Measurements from ENCODE around the gene ZC3H18.

ZC3H18 gene

DNA sequence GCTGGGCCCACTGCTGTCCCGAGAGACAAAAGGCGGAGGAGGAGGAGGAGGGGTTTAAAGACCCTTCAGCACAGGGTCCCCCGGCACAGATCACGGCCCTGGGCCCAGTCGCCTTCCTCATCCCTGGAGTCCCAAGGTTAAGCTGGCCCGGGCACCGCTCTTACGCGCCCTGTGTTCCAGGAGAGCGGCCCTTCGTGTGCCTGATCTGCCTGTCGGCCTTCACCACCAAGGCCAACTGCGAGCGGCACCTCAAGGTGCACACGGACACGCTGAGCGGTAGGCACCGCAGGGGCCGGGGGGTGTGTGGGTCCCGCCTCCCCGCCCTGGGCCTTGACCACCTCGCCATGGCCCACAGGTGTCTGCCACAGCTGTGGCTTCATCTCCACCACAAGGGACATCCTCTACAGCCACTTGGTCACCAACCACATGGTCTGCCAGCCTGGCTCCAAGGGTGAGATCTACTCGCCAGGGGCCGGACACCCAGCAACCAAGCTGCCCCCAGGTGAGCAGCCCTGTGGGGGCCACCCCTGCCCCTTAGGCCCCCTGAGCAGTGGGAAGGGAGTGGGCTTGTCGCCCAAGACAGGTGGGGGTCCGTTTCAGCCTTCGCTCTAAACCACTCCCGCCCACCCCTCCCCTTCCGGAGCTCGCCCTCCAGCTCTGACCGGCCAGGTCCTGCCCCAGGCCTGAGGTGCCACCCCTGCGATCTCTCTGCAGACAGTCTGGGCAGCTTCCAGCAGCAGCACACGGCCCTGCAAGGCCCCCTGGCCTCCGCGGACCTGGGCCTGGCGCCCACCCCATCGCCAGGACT lies 37.6 kb upstream of the ZC3H18 start:
- DNase-seq (ENCODE audit: low read depth in 2 of 2, low spot score in 1 of 2) = no peak

- DNase-seq (ENCODE audit: low read depth in 2 of 2, low spot score in 1 of 2) = no peak
These were observed 36.8 kb upstream of the ZC3H18 start for GRCh38 chr16:88533381-88533917.

- DNase-seq (ENCODE audit: low read depth in 2 of 2, low spot score in 1 of 2) = peak; percentile 44 to 54
These were observed 36.1 kb upstream of the ZC3H18 start for GRCh38 chr16:88533932-88534637.

DNA sequence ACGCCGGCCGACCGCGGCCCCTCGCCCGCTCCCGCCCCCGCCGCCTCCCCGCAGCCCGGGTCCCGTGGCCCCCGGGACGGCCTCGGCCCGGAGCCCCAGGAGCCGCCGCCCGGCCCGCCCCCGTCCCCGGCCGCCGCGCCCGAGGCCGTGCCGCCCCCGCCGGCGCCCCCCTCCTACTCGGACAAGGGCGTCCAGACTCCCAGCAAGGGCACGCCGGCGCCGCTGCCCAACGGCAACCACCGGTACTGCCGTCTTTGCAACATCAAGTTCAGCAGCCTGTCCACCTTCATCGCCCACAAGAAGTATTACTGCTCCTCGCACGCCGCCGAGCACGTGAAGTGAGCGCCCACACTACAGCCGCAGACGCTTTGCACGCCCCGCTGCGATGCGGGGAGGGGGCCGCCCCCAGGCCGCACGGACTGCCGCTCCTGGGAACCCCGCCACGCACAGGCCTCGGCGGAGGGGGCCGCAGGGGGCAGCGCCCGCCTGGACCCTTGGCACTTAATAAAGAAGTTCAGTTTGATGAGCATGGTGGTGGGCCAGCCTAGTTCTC lies 35.5 kb upstream of the ZC3H18 start:
- no peak for DNase-seq (ENCODE audit: low read depth in 2 of 2, low spot score in 1 of 2)

- no peak for DNase-seq (ENCODE audit: low read depth in 2 of 2, low spot score in 1 of 2)
These were observed 34.9 kb upstream of the ZC3H18 start for GRCh38 chr16:88535191-88535856.

DNA sequence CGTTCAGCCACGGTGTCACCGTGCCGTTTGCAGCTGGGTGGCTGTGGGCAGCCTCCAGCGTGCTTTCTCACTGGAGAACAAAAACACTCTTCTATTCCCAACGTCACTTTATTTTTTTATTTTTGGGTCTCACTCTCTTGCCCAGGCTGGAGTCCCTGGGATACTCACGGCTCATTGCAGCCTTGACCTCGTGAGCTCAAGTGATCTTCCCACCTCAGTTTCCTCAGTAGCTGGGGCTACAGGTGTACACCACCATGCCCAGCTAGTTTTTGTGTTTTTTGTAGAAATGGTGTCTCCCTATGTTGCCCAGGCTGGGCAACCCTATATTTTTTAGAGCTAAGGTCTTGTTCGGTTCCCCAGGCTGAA lies 34.4 kb upstream of the ZC3H18 start:
- no peak for DNase-seq (ENCODE audit: low read depth in 2 of 2, low spot score in 1 of 2)

DNA sequence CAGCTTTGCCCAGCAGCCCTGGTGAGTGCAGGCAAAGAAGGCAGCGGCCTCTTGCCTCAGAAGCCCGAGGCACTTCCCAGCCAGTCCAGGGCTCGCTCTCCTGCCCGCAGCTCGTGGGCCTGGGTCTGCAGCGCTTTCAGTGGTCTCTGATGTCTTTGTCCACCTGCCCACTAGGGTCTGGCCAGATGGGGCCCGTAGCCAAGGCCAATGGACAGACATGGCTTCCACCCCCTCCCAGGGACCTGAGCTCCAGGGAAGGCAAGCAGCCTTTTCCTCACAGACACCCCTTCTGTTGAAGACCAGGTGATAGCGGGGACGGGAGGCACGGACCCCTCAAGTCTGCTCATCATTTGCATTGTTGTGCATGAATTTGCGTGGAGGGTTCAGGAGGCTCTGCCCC lies 33.7 kb upstream of the ZC3H18 start:
- no peak for DNase-seq (ENCODE audit: low read depth in 2 of 2, low spot score in 1 of 2)

GRCh38 chr16:88536971-88537751 lies 33.0 kb upstream of the ZC3H18 start:
- no peak for DNase-seq (ENCODE audit: low read depth in 2 of 2, low spot score in 1 of 2)

DNA sequence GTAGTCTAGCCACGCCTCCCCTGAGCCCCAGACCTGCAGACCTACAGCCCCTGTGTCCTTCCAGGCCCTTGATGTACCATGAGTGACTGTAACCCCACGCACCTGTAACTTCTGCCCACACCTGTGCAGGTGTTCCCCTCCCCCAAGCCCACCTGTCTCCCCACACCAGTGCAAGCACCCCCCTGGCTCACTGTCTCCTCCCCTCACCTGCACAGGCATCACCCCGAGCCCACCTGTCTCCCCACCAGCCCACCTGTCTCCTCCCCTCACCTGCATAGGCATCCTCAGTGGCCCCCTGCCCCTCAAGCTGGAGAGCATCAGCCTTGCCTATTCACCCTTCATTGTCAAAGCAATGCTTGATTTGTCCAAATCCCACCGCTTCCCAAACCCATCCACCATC lies 32.3 kb upstream of the ZC3H18 start:
- no peak for DNase-seq (ENCODE audit: low read depth in 2 of 2, low spot score in 1 of 2)

DNA sequence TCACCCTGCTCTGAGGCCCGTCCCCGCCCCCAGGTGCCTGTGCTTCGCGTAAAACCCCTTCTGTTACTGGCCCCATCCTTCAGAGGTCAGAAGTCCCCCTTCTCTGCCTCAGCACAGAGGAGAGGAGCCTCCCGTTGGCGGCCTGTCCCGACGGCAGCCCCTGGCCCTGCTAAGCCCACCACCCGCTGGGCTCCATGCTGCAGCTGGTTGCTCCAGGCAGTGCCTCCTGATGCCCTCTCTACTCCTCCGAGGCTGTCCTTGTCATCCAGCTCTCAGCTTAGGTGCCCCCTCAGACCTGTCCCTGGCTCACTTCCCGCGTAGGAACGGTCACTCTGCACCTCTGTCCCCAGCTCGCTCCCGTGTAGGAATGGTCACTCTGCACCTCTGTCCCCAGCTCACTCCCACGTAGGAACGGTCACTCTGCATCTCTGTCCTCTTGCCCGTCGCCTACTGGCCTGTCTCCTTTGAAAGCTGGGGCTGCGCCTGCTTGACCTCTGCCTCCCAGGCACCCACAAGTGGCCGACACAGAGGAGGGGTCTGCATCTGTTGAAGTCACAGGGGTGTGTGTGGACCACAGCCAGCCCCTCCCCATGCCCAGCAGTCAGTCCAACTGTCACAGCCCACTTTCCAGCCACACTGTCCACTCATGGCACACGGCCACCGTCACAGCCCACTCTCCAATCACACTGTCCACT lies 31.7 kb upstream of the ZC3H18 start:
- DNase-seq (ENCODE audit: low read depth in 2 of 2, low spot score in 1 of 2) = no peak

GRCh38 chr16:88539261-88539651 lies 30.9 kb upstream of the ZC3H18 start:
- DNase-seq (ENCODE audit: low read depth in 2 of 2, low spot score in 1 of 2) = no peak

GRCh38 chr16:88539652-88540345 lies 30.4 kb upstream of the ZC3H18 start:
- no peak for DNase-seq (ENCODE audit: low read depth in 2 of 2, low spot score in 1 of 2)

- no peak for DNase-seq (ENCODE audit: low read depth in 2 of 2, low spot score in 1 of 2)
These were observed 29.7 kb upstream of the ZC3H18 start for GRCh38 chr16:88540346-88540977.

GRCh38 chr16:88541831-88542616 lies 28.2 kb upstream of the ZC3H18 start:
- DNase-seq (ENCODE audit: low read depth in 2 of 2, low spot score in 1 of 2) = no peak

DNA sequence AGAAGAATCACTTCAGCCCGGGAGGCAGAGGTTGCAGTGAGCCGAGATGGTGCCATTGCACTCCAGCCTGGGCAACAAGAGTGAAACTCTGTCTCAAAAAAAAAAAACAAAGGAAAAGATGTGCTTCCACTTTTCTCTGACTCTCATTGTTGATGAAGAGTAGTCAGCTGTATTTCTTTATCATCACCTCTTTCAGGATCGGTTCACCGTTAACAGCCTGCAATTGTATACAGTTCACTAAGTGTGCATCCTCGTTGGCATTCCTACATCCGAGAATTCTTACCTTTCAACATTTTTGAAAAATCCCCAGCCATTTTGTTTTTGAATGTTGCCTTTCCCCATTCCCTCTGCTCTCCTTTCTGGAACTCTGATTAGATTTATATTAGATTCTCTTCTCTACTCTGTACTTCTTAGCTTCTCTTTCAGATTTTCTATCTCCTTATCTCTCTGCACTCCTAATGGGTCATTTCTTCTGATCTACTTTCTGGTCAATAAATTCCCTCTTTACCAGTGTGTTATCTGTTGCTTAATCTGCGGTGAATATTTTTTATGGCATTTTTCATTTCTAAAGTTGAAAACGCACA lies 26.9 kb upstream of the ZC3H18 start:
- no peak for DNase-seq (ENCODE audit: low read depth in 2 of 2, low spot score in 1 of 2)

- DNase-seq (ENCODE audit: low read depth in 2 of 2, low spot score in 1 of 2) = no peak
These were observed 24.4 kb upstream of the ZC3H18 start for GRCh38 chr16:88545781-88546180.

DNA sequence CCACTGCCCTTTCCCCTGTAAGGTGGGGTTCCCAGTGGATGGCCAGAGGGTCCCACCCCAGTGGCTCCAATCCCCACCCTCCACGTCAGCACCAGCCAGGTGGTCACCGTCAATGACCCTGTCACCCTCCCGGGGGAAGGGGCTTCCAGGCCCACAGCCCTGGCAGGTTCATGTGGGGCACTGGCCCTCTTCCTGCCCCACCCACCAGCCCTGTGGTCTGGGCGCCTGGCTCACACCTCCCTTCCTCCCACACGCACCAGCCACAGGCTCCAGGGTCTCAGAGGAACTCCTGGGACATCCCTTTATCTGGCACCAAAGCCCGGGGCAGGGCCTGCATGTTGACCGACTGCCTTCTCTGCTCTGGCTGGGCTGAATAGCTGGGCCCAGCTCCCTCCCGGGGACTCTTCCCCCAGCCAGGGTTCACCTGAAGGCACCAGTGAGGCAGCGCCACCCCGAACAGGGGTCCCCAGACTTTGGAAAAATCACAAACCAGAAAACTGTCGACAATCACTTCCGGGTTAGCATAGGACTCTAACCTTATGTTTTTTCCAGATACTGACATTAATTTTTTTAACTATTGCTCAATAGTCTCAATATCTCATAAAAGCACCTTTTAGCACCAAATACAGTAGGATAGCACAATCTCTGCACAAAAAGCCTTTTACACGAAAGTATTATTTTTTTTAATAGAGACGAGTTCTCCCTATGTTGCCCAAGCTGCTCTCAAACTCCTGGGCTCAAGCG lies 21.9 kb upstream of the ZC3H18 start:
- DNase-seq (ENCODE audit: low read depth in 2 of 2, low spot score in 1 of 2) = no peak

Data from stimulated activated CD8-positive, alpha-beta memory T cell treated with anti-CD3 and anti-CD28 coated beads, Interleukin-4, amount 100 ng/mL, for 1 hour (primary cell).